DMS153 treated with DMSO at 0.1 percent for 48 hours (cell line): ENCODE results near the gene ZNF423.

Experiments
- DNase-seq: peaks from one replicate; lab custom pipeline; 2025; ENCODE audit not compliant: unreplicated experiment; lab: John Stamatoyannopoulos, UW

ZNF423 gene

DNA sequence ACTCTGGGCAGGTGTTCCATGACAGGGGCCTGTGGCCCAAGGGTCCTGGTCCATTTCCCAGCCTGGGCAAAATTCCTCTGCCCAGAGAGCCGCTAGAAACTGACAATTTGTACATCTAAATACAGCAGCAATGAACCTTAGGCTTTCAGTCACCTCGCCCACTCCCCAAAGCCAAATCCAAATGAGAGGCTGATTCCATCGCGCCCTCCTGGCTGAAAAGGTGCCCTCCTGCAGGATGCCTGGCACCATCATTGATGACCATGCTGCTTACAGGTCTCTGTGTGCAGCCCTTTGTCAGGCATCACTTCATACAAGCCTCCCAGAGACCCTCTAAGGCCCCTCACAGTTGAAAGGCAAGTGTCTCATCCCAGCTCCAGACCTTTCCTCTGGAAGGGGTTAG, 367.6 kb downstream of the ZNF423 start:
- DNase-seq = no peak

DNA sequence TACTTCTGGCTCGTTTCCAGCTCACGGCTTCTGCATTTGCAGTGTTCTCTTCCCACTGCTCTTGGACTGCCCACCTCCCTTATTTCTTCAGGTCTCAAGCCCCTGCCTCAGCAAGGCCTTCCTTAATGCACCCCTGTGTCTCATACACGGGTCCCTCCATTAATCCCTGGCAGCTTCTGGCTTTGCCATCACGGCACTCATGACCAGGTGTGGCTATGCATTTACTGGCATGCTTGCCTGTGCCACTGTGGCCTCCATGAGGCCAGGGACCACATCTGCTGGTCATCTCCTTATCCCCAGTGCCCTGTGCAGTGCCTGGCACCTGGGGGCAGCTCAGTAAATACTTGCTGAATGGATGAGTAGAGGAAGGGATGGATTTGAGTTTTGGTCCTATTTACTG, 368.2 kb downstream of the ZNF423 start:
- no peak for DNase-seq

DNA sequence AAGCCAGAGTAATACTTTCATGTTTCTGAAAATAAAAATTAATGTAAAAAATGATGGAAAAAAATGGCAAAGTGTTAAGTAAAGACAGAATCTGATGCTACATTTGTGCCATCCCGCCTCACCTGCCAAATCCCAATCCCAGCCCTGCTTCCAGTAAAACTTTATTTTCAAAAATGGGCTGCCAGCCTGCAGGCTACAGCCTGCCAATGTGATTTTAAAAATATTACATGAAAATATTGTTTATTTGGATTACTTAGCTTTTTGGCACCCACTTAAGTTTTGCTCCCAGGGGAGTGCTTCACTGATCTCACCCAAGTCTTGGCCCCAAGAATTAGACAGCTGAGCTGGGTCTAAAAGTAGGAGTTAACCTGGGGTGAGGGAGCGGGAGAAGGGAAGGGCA, 369.5 kb downstream of the ZNF423 start:
- DNase-seq = no peak

DNA sequence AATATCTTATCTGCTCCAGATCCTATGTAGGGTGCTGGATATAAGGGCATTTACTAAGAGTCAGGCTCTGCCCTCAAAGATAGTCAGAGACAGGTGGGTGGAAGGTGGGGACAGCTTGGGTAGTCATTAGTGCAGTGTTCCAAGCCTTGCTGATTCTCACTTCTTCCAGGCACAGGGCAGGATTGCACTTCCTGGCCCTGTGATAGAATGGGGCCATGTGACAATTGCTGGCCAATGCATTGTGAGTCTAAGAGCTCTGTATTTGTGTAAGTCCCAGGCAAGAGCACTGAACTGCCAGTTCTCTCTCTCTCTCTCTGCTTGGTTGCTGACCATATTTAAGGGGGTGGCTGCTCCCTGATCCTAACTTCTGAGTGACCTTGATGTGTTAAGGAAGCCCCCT, 370.2 kb downstream of the ZNF423 start:
- DNase-seq = no peak

- DNase-seq = no peak
These were observed 371.0 kb downstream of the ZNF423 start for GRCh38 chr16:49484936-49485335.

- DNase-seq = no peak
These were observed 371.5 kb downstream of the ZNF423 start for GRCh38 chr16:49484451-49484849.

DNA sequence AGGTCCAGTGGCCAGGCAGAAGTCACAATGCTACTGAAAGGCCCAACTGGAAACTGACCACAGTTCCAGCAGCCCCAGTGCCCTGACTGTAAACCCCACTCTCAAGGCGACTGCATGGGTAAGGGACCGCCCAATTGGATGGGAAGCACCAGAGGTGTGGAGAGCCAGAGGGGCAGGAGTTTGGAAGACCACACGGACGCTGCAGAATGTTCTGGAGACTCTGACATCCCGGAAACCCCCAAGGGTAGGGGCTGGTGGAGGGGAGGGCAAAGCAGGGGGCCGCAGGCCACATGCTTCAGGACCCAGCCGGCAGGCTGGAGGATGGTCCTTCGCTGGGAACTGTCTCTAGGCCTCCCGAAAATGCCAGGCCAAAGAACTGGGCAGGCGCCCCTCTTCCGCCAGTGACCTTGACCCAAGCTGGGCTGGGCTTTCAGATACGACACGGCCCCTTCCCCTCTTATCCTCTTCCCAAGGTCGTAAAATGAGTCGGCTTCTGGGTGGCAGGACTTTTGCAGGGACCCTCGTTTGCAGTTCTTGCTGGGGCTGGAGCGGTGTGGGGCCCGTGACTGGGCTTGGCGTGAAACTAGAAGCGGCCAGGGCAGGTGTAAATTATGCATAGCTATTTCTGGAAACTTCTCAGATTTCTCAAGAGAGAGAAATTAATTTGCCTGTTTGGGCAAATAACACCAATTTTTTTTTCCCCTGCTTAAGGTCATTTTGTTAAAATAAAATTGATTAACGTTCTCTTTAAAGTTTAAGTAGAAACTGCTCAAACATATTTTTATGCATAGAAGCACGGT, 372.1 kb downstream of the ZNF423 start:
- no peak for DNase-seq

DNA sequence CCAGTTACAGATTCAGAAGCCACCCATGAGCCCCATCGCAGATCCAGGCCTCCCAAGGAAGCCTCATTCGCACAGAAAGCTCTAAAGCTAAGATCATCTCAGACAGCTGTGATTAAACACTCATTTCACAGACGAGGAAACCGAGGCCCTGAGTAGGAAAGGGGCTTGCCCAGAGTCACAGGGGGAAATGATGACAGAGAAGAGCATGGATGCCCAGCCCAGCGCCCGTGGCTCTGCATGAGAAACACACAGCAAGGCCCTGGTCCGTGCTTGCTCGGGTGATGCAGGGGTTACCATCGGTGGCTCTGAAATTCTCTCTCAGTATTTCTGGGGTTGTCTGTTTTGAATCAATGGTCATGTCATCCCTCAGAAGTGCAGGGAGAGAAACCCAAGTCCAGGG, 372.7 kb downstream of the ZNF423 start:
- DNase-seq = no peak

DNA sequence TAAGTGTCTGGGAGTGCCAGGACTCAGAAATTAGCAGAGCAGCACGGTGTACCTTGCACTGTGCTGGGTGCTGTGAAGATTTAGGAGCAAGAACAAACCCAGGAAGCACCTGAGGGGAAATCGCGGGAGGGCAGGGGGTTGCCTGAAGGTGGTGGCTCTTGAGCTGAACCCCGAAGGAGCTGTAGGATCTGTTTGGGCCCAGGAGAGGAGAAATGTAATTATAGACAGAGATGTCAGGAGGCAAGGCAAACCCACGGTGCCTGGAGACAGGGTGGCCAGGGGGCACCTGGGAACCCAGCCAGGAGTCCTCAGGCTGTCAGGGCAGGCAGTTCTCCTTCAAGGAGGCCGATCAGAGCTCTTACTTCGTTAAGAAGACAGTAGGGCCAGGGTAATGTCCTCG, 373.2 kb downstream of the ZNF423 start:
- no peak for DNase-seq

DNA sequence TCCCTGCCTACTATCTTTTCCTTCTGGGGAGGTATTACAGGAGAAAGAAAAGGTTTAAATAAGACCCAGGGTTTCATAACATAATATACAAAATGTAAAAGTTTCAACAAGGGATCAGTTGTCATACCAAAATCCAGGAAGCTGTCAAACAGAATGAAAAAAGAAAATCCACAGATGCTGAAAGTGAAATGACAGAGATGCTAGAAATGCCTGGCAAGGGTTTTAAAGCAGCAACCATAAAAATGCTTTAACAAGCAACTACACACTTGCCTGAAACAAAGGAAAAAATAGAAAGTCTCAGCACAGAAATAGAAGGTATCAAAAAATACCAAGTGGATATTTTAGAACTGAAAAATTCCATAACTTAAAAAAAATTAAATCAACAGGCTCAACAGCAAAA, 377.3 kb downstream of the ZNF423 start:
- no peak for DNase-seq

- DNase-seq = no peak
These were observed 377.8 kb downstream of the ZNF423 start for GRCh38 chr16:49478107-49478506.

GRCh38 chr16:49477250-49477895, 378.5 kb downstream of the ZNF423 start:
- DNase-seq = no peak

- DNase-seq = no peak
These were observed 381.2 kb downstream of the ZNF423 start for GRCh38 chr16:49474741-49475140.

- no peak for DNase-seq
These were observed 382.1 kb downstream of the ZNF423 start for GRCh38 chr16:49473773-49474172.

GRCh38 chr16:49473131-49473530, 382.8 kb downstream of the ZNF423 start:
- DNase-seq = no peak

DNA sequence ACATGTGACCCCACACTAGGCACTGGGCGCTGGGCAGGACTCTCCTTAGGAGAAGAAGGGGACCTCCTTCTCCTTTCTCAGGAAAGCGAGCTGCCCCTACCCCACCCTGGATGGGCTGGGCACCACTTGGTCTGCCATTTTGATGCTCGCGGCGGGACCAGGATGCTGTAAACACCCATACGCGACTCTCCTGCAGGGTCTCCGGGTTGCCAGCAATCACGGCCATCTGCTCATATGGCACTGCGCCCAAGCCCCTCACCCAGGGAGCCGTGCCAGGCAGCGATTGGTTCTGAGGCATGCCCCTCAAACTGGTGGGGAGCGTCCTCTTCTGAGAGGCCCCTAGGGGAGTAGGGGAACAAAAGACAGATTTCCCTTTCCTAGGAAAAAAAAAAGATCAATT, 383.3 kb downstream of the ZNF423 start:
- no peak for DNase-seq

GRCh38 chr16:49471038-49471727, 384.7 kb downstream of the ZNF423 start:
- no peak for DNase-seq

DNA sequence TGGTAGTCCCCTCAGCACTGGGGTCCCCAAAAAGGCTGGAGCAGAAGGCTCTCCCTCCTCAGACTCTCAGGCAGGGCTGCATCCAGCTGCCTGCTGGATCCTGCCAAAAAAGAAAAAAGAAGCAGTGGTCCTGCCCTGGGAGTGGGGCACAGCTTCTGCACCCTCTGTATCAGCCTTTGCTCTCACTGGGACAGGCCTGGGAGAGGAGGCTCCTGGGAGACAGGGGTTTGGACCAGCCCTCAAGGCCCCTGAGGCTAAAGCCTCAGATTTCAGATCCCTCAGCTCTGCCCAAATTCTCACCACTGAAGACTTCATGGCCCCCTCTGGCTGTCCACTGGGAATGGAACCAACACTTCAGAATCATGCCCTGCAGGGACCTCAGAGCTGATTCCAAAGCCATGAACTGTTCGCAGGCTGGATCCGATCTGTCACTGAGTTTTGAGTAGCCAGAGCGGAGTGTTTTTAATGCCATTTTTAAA, 385.4 kb downstream of the ZNF423 start:
- DNase-seq = no peak

DNA sequence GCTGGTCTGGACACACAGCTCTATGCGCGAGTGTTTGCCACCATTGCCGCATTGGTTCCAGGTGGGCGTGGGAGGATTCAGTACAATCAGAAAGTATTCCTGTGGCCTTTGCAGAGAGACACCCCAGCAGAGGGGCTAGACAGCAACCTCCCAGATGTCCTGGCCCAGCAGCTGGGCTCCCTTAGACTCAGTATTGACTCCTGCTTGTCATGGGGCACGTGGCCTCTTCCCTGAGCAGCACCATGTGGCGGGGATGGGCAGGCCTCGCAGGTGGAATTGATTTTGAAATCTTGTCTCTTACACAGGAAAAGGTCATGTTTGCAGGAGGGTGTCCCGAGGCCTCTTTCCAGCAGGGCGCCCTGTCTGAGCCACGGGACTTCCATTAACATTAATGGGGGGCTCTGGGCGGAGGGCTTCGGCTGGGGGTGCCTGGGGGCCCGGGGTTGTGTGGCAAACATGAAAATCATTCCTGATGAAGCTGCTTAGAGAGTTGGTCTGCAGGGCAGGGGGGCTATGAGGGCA, 385.9 kb downstream of the ZNF423 start:
- no peak for DNase-seq

DNA sequence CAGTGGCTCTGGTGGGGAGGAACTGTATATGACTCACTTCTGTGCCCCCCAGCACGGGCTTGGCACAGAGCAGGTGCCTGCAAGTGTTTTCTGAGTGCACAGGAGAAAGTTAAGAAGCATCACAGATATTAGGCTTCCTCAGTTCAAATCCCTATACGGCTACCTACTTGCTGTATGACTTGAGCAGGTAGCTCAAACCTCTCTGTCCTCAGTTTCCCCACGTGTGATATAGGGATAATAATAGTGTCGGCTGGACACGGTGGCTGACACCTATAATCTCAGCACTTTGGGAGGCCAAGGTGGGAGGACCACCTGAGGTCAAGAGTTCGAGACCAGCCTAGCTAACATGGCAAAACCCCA, 386.6 kb downstream of the ZNF423 start:
- DNase-seq = no peak

DNA sequence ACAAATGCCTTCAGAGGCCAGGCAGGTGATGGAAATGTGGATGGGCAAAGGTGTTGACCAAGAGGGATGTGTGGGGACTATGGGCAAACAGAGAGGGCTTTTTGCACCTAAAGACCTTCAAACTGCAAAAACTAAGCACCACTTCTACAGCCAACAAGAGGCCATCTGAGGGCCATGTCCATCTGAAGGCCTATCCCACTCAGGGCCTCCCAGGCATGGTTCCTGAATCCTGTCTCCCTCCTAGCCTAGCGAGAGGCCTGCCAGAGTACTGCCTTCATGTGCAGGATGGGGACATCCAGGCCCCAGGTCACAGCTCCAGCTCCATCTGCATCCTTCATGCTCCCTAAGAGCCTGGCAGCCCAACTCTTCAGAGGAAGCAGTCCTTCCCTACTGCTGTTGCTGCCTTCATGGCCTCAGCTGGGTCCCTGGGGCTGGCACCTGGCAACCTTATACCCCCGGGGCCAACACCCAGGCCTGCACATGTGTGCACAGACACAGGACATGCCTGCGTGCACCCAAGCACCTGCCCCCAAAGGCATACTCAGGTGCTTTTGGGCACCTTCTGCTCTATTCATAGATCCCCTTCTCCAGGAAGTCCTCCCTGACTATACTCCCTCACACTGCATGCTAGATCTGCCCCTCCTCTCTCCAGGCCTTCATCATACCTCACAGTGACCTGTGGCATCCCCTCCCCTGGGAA, 387.2 kb downstream of the ZNF423 start:
- no peak for DNase-seq
